Ovary (tissue), 9 donors: ENCODE measurements around the gene ALKBH3. TPM values are rescaled to one million over a fixed set of nuclear protein-coding genes. Genes with fewer than 3 reads are reported as not detected.
A peak's percentile ranks its signal among the peaks of the same experiment; 100 is the strongest.

Source experiments
- DNase-seq, 5 donors: peaks; one replicate each; pipeline ENCODE4 v3.0.0-alpha.2; 2019 to 2020
- H3K27ac ChIP-seq, 2 donors: fragments of 200-600 bp; one replicate each; pipeline versions ENCODE4 v1.5.1 to v1.8.0; 2019 to 2022
- H3K27me3 ChIP-seq: fragments of 200-600 bp; one replicate; pipeline ENCODE4 v1.8.0; 2022
- H3K36me3 ChIP-seq: fragments of 200-600 bp; sonication (generic); one replicate; pipeline ENCODE4 v1.5.1; 2019
- H3K4me1 ChIP-seq: one replicate; pipeline ENCODE4 v1.8.1; 2013; ENCODE audit warnings: mild to moderate bottlenecking, moderate library complexity; ENCODE audit not compliant: insufficient read depth
- H3K4me3 ChIP-seq: fragments of 200-600 bp; sonication (generic); one replicate; pipeline ENCODE4 v1.5.1; 2017
- H3K9me3 ChIP-seq, 2 donors: fragments of 200-600 bp in 1 of 2; sonication (generic) in 1 of 2; one replicate each; pipeline versions ENCODE4 v1.5.1 to v1.8.1; 2013 to 2019; ENCODE audit warnings: mild to moderate bottlenecking in 1 of 2, moderate library complexity in 1 of 2
- EP300 ChIP-seq: sonication (generic); formaldehyde crosslinking; IDR thresholded peaks from one replicate; pipeline ENCODE4 v1.6.1; 2017; ENCODE audit warnings: antibody characterized with exemption
- POLR2A ChIP-seq: fragments of 450-650 bp; IDR thresholded peaks from one replicate; pipeline ENCODE4 v1.6.1; 2017; ENCODE audit warnings: antibody characterized with exemption, mild to moderate bottlenecking, moderate library complexity
- WGBS, 3 donors: extraction: QIAGEN DNeasy Blood & Tissue Kit in 1 of 3; methylation state at CpG; one replicate each; pipeline versions ENCODE4 v1.1.5 to v1.1.7; 2013 to 2017; 5-methylcytosine and 5-hydroxymethylcytosine counted together
- intact Hi-C, 4 donors: fragments of 100-400 bp; cut with DNase I; formaldehyde crosslinking; loops; one replicate each; pipeline versions ENCODE4 v1.11.0 to v1.15.1; 2022 to 2023
- polyA plus RNA-seq, 2 donors: library from polyadenylated mRNA; stranded (reverse); fragments of 200-250 nt in 1 of 2; fragments of 350-450 nt in 1 of 2; fragmentation: Illumina TruSeq in 1 of 2; extraction: RNeasy Lipid Tissue Mini Kit (QIAGEN cat#74804) in 1 of 2; gene quantifications; one replicate each; pipeline ENCODE4 v1.2.3, GENCODE V29; 2013 to 2014
- total RNA-seq, 7 donors: library from RNA; depleted of rRNA in 2 of 7; stranded (reverse); fragments of >200 nt in 2 of 7; fragmentation: NEBNext Ultra II Directional in 3 of 7; extraction: Animal tissue kit (Norgen Biotek cat#: 25700) in 3 of 7; gene quantifications; one replicate each; pipeline versions ENCODE4 v1.1.0 to v1.2.4, GENCODE V29; 2016 to 2023
- TF ChIP-seq, protein P1 (sequence below), 3 donors: fragments of 450-650 bp in 2 of 3; fragments of 200-600 bp in 1 of 3; IDR thresholded peaks; one replicate each; pipeline versions ENCODE4 v1.5.1 to v1.8.0; 2016 to 2022; ENCODE audit warnings: antibody characterized with exemption in 3 of 3, mild to moderate bottlenecking in 1 of 3
- donor health status: DM: no; HTN: no; CAD: no; lungs with moderate emphysema.
- donor health status: DM: no; HTN: no; CAD: no.
- donor health status: Bipolar disorder and iron deficiency.
- donor health status: DM: yes; HTN: yes; CAD: no.
- donor health status: DM: no; HTN: no; CAD: no.
- donor health status: DM: yes; HTN: yes; CAD: no.

ALKBH3 gene
- total and polyA plus RNA-seq, 9 donors: 25.4 to 53.5 (median 32.2) TPM

DNA sequence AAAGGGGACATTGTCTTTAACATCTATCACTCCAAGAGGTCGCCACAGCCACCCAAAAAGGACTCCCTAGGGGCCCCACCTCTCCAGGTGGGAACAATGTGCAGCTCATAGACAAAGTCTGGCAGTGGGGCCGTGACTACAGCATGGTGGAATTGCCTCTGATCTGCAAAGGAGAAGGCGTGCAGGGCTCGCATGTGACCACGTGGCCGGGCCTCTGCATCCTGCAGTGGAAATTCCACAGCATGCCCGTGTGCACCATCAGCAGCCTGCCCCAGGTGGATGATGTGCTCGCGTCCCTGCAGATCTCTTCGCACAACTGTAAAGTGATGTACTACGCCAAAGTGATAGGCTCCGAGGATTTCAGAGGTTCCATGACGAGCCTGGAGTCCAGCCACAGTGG, 18.5 kb downstream of the ALKBH3 start:
- intact Hi-C loops: loop anchor here in 1 of 4 donors (10.0 kb wide), 1 partner anchor 46 kb away; the partner anchor contains the start of gene C11orf96
- Histone ChIP-seq H3K9me3 (no peaks in the 10 kb centered on the region), H3K4me1 (no peaks in the 10 kb centered on the region), H3K27me3 (no peaks in the 10 kb centered on the region), H3K4me3 (no peak overlapping the region), H3K27ac (no peak overlapping the region), H3K36me3 (no peaks in the 10 kb centered on the region)
- no peak for DNase-seq
- TF ChIP-seq, protein P1, sequence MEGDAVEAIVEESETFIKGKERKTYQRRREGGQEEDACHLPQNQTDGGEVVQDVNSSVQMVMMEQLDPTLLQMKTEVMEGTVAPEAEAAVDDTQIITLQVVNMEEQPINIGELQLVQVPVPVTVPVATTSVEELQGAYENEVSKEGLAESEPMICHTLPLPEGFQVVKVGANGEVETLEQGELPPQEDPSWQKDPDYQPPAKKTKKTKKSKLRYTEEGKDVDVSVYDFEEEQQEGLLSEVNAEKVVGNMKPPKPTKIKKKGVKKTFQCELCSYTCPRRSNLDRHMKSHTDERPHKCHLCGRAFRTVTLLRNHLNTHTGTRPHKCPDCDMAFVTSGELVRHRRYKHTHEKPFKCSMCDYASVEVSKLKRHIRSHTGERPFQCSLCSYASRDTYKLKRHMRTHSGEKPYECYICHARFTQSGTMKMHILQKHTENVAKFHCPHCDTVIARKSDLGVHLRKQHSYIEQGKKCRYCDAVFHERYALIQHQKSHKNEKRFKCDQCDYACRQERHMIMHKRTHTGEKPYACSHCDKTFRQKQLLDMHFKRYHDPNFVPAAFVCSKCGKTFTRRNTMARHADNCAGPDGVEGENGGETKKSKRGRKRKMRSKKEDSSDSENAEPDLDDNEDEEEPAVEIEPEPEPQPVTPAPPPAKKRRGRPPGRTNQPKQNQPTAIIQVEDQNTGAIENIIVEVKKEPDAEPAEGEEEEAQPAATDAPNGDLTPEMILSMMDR (IDR thresholded peaks at IDR 0.05): no peak
- no peak for TF ChIP-seq POLR2A
- no peak for TF ChIP-seq EP300
- WGBS, 3 donors: 88 to 91% (median 90%) methylated on average over 13 of the region's 13 CpGs

DNA sequence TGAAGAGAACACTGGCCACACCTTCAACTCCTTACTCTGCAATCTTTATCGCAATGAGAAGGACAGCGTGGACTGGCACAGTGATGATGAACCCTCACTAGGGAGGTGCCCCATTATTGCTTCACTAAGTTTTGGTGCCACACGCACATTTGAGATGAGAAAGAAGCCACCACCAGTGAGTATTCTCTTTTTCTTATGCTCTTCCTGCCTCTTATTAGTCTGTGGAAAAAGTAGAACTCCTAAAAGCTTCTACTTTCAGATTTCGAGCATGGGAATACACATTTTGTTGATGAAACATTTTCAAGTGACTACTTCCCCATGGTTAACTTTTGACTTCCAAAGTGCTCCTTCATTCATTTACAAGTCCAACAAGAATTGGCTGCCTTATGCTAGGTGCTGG, 20.9 kb downstream of the ALKBH3 start:
- Histone ChIP-seq H3K9me3 (no peaks in the 10 kb centered on the region), H3K36me3 (no peaks in the 10 kb centered on the region), H3K4me1 (peaks cover 5% of the 10 kb centered on the region), H3K27ac (no peak overlapping the region), H3K27me3 (no peaks in the 10 kb centered on the region), H3K4me3 (no peak overlapping the region)
- no peak for DNase-seq
- TF ChIP-seq EP300: no peak
- intact Hi-C loops: no loop called here
- 94 to 96% (median 95%) methylated on average over 4 of the region's 4 CpGs for WGBS, 3 donors

DNA sequence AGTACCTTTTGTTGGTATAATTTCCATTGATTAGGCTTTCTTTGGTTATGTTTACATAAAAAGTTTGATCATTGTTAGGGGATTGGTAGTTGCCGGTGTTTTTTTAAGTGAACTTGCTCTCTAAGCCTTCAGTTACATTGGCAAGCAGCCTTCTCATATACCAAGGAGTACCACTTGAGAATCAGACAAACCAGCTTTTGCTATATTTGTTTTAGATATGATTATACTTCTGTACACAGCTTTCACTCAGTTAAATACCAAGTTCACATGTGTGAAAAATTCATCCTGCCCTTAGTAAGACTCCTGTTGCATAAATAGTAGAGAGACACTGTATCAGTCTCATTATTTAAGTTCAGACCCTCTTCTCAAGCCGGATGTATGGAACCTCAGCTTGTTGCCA, 22.4 kb downstream of the ALKBH3 start:
- Histone ChIP-seq H3K9me3 (no peaks in the 10 kb centered on the region), H3K27ac (no peak overlapping the region), H3K4me3 (no peak overlapping the region), H3K27me3 (no peaks in the 10 kb centered on the region), H3K36me3 (no peaks in the 10 kb centered on the region), H3K4me1 (peaks cover 5% of the 10 kb centered on the region)
- 92% methylated on average over 2 of the region's 2 CpGs for WGBS, 3 donors
- TF ChIP-seq POLR2A (no peak), EP300 (no peak)
- TF ChIP-seq, protein P1 (IDR thresholded peaks at IDR 0.05): no peak
- intact Hi-C loops: no loop called here
- no peak for DNase-seq

DNA sequence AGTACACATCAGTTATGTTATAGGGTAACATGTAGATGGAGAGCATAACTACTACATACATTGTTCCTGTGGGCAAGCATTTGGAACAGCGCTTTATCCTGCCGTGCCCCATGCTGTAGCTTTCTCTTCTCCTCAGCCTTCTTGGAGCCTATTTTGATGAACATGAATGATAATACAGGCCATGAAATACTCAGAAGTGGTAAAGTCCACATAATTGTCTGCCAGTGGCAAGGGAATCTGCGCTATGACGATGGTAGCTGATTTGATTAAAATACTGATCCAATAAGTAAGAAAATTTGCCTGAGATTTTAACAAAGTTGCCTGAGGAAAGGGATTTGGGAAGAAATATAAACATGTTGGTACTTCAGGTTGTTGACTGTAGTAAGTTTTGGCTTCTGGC, 23.3 kb downstream of the ALKBH3 start:
- no peaks in the 10 kb centered on the region for H3K9me3 ChIP-seq
- intact Hi-C loops: no loop called here
- peak overlapping the region; percentile 11 to 79 for H3K27ac ChIP-seq
- DNase-seq: no peak
- 91 to 94% (median 91%) methylated on average over 4 of the region's 4 CpGs for WGBS, 3 donors
- no peak overlapping the region for H3K4me3 ChIP-seq
- peaks cover 5% of the 10 kb centered on the region for H3K4me1 ChIP-seq
- no peaks in the 10 kb centered on the region for H3K27me3 ChIP-seq
- H3K36me3 ChIP-seq: no peaks in the 10 kb centered on the region
- TF ChIP-seq, protein P1 (IDR thresholded peaks at IDR 0.05): no peak
- no peak for TF ChIP-seq EP300
- TF ChIP-seq POLR2A: no peak

DNA sequence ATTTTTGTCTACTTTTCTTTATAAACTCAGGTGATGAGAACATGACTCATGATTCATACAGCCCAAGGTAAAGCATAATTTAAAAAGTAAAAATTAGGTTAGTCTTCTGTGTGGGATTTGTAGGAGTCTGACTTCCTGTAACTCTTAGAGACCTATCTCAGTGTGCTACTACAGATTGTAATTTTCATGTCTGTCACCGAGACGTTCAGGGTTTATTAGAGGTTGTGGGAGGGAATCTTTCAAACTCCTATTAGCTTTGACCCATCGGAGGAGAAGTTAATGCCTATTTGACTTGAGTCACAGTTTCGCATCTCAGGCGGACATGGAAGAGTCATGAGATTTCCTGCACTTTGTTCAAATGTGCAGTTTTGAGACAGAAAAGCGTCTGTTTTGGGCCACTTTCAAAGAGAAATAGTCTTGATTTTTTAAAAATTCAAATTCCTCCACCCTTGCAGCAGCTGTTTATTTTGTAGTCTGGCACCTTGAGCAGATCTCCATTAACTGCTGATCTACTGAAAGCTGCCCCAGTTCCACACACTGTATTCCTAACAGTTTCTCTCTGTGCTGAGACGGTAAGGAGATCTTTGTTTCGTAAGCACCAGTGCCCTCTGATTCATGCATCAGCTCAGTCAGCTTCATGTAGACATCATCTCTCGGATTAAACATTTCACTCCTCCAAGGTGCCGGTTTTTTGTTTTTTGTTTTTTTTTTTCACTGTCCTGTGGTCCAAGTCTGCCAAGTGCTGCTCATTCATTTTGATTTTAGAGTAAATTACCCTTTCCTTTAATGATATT, 24.3 kb downstream of the ALKBH3 start:
- H3K9me3 ChIP-seq: no peaks in the 10 kb centered on the region
- H3K27ac ChIP-seq: peak overlapping the region; percentile 33 to 79
- H3K27me3 ChIP-seq: no peaks in the 10 kb centered on the region
- 17 to 21% (median 17%) methylated on average over 10 of the region's 10 CpGs for WGBS, 3 donors
- intact Hi-C loops: loop anchor here in 1 of 4 donors (5.0 kb wide), 1 partner anchor 37 kb away; the partner anchor contains the start of gene C11orf96
- peak in 1 of 5 donors; percentile 63 for DNase-seq
- TF ChIP-seq POLR2A (no peak), EP300 (no peak)
- TF ChIP-seq, protein P1 (IDR thresholded peaks at IDR 0.05): no peak
- H3K4me1 ChIP-seq: peaks cover 5% of the 10 kb centered on the region
- H3K4me3 ChIP-seq: no peak overlapping the region
- no peaks in the 10 kb centered on the region for H3K36me3 ChIP-seq
